H1 (cell line): ENCODE measurements around the gene ZNF888. TPM values are rescaled to one million over a fixed set of nuclear protein-coding genes. Genes with fewer than 3 reads are reported as not detected.

Source experiments
- CTCF ChIA-PET: fragments of 300-600 bp; sonication (Branson Sonifier 250); formaldehyde crosslinking; loops from one replicate; lab custom pipeline; 2021; ENCODE audit not compliant: partially characterized antibody; lab: Charles Lee
- POLR2A ChIA-PET: fragments of 300-600 bp; sonication (Branson Sonifier 250); formaldehyde crosslinking; loops from one replicate; lab custom pipeline; 2021; ENCODE audit warnings: inconsistent platforms; ENCODE audit not compliant: partially characterized antibody; lab: Charles Lee
- DNase-seq, 2 experiments: peaks; one replicate each; pipeline versions ENCODE4 v3.0.0 to v3.0.0-alpha.2; 2010 to 2022; ENCODE audit warnings: low spot score in 2 of 2, low read depth in 1 of 2, mixed read lengths in 1 of 2
- FAIRE-seq: peaks from 2 replicates; lab custom pipeline; 2011; peaks lifted over from hg19 to GRCh38; lab: Jason Lieb, UNC
- H2AFZ ChIP-seq: 2 replicates; pipeline ENCODE4 v1.8.1; 2012; ENCODE audit warnings: low read length, inconsistent platforms
- H2AK5ac ChIP-seq: 2 replicates; pipeline ENCODE4 v1.6.1; 2013; ENCODE audit warnings: low read depth, low read length
- H2BK120ac ChIP-seq: replicated peaks from 2 replicates; pipeline ENCODE3; 2013; ENCODE audit warnings: low read depth, low read length, inconsistent platforms
- H2BK12ac ChIP-seq: 2 replicates; pipeline ENCODE4 v1.6.1; 2013; ENCODE audit warnings: low read depth, low read length
- H2BK15ac ChIP-seq: 2 replicates; pipeline ENCODE4 v1.6.1; 2013; ENCODE audit warnings: low read length
- H2BK20ac ChIP-seq: 2 replicates; pipeline ENCODE4 v1.6.1; 2013; ENCODE audit warnings: low read length
- H2BK5ac ChIP-seq: 2 replicates; pipeline ENCODE4 v1.6.1; 2013; ENCODE audit warnings: low read depth, low read length
- H3K14ac ChIP-seq: 2 replicates; pipeline ENCODE4 v1.6.1; 2013; ENCODE audit warnings: inconsistent platforms; ENCODE audit not compliant: insufficient read length
- H3K18ac ChIP-seq: 2 replicates; pipeline ENCODE4 v1.6.1; 2013; ENCODE audit warnings: low read length; ENCODE audit errors: extremely low read depth
- H3K23ac ChIP-seq: 2 replicates; pipeline ENCODE4 v1.6.1; 2013; ENCODE audit warnings: inconsistent platforms; ENCODE audit not compliant: insufficient read length
- H3K23me2 ChIP-seq: 2 replicates; pipeline ENCODE4 v1.6.1; 2013; ENCODE audit warnings: low read depth, low read length
- H3K27ac ChIP-seq: 2 replicates; pipeline ENCODE4 v1.6.1; 2011; ENCODE audit warnings: low read depth, low read length, inconsistent platforms
- H3K27me3 ChIP-seq, 4 experiments: replicated peaks in 1 of 4; 1 replicate in 1 of 4; 2 replicates in 3 of 4; pipeline versions ENCODE4 v1.6.1 to v1.8.1; 2011 to 2013; ENCODE audit warnings: low read length in 3 of 4, mild to moderate bottlenecking in 3 of 4, inconsistent platforms in 2 of 4, mixed read lengths in 2 of 4, moderate library complexity in 1 of 4; ENCODE audit not compliant: control insufficient read depth in 3 of 4, insufficient read depth in 3 of 4; ENCODE audit errors: extremely low read depth in 1 of 4
- H3K36me3 ChIP-seq, 4 experiments: 2 replicates each; pipeline versions ENCODE4 v1.6.1 to v1.8.1; 2011 to 2013; ENCODE audit warnings: mild to moderate bottlenecking in 4 of 4, low read length in 3 of 4, moderate library complexity in 2 of 4, control low read depth in 1 of 4, inconsistent platforms in 1 of 4; ENCODE audit not compliant: insufficient read depth in 4 of 4, control insufficient read depth in 2 of 4
- H3K4ac ChIP-seq: replicated peaks from 2 replicates; pipeline ENCODE3; 2013; ENCODE audit warnings: low read length, low read depth, mixed read lengths, inconsistent platforms; ENCODE audit not compliant: insufficient read length
- H3K4me1 ChIP-seq, 4 experiments: replicated peaks in 1 of 4; 1 replicate in 1 of 4; 2 replicates in 3 of 4; pipeline versions ENCODE4 v1.6.1 to v1.8.1; 2011 to 2013; ENCODE audit warnings: low read length in 3 of 4, inconsistent platforms in 2 of 4, mixed read lengths in 1 of 4; ENCODE audit not compliant: insufficient read depth in 4 of 4, control insufficient read depth in 3 of 4
- H3K4me2 ChIP-seq, 2 experiments: 2 replicates each; pipeline versions ENCODE4 v1.6.1 to v1.8.1; 2011 to 2013; ENCODE audit warnings: low read depth in 2 of 2, low read length in 2 of 2, control low read depth in 1 of 2, inconsistent platforms in 1 of 2, mild to moderate bottlenecking in 1 of 2; ENCODE audit not compliant: insufficient read depth in 1 of 2
- H3K4me3 ChIP-seq, 4 experiments: fragments of 200-600, 300-600 bp in 1 of 4; sonication (generic), shearing (Covaris generic), sonication (Bioruptor Twin) in 1 of 4; 2 replicates each; pipeline versions ENCODE4 v1.5.1 to v1.8.1; 2011 to 2016; ENCODE audit warnings: low read length in 4 of 4, low read depth in 3 of 4, control low read depth in 2 of 4, inconsistent platforms in 2 of 4, mild to moderate bottlenecking in 2 of 4, mixed read lengths in 1 of 4, moderate library complexity in 1 of 4; ENCODE audit not compliant: insufficient read depth in 2 of 4; ENCODE audit errors: extremely low read depth in 1 of 4
- H3K56ac ChIP-seq: replicated peaks from 2 replicates; pipeline ENCODE3; 2013; ENCODE audit warnings: low read depth, mild to moderate bottlenecking, mixed read lengths, low read length, inconsistent platforms; ENCODE audit not compliant: insufficient read length
- H3K79me1 ChIP-seq: 2 replicates; pipeline ENCODE4 v1.6.1; 2013; ENCODE audit warnings: low read depth, low read length, control low read depth
- H3K79me2 ChIP-seq, 2 experiments: 2 replicates each; pipeline versions ENCODE4 v1.6.1 to v1.8.1; 2012 to 2013; ENCODE audit warnings: low read length in 2 of 2, mild to moderate bottlenecking in 2 of 2, inconsistent platforms in 1 of 2; ENCODE audit not compliant: insufficient read depth in 2 of 2, control insufficient read depth in 1 of 2
- H3K9ac ChIP-seq, 4 experiments: replicated peaks in 1 of 4; 1 replicate in 1 of 4; 2 replicates in 3 of 4; pipeline versions ENCODE4 v1.6.1 to v1.8.1; 2011 to 2013; ENCODE audit warnings: low read depth in 3 of 4, low read length in 3 of 4, control low read depth in 2 of 4, mild to moderate bottlenecking in 2 of 4, moderate library complexity in 2 of 4, inconsistent platforms in 1 of 4; ENCODE audit errors: extremely low read depth in 1 of 4
- H3K9me3 ChIP-seq, 2 experiments: 2 replicates each; pipeline versions ENCODE4 v1.6.1 to v1.8.1; 2012 to 2013; ENCODE audit warnings: mild to moderate bottlenecking in 2 of 2, moderate library complexity in 2 of 2, control low read depth in 1 of 2, inconsistent platforms in 1 of 2, low read depth in 1 of 2, low read length in 1 of 2, mixed read lengths in 1 of 2; ENCODE audit not compliant: insufficient read depth in 2 of 2
- H4K20me1 ChIP-seq, 2 experiments: replicated peaks in 1 of 2; 2 replicates each; pipeline versions ENCODE3 to v1.8.1; 2011 to 2013; ENCODE audit warnings: inconsistent platforms in 2 of 2, low read length in 2 of 2, mild to moderate bottlenecking in 1 of 2; ENCODE audit not compliant: insufficient read depth in 2 of 2, control insufficient read depth in 1 of 2
- H4K5ac ChIP-seq: 2 replicates; pipeline ENCODE4 v1.6.1; 2013; ENCODE audit warnings: low read length, low read depth, mixed read lengths, inconsistent platforms; ENCODE audit not compliant: insufficient read length
- H4K8ac ChIP-seq: 2 replicates; pipeline ENCODE4 v1.8.0; 2013; ENCODE audit warnings: mild to moderate bottlenecking, moderate library complexity, low read length, inconsistent platforms; ENCODE audit not compliant: insufficient read depth; ENCODE audit errors: extremely low read depth
- H4K91ac ChIP-seq: replicated peaks from 2 replicates; pipeline ENCODE3; 2013; ENCODE audit warnings: low read length, mixed read lengths, inconsistent platforms; ENCODE audit not compliant: insufficient read length
- BACH1 ChIP-seq: IDR thresholded peaks from 2 replicates; pipeline ENCODE4 v1.6.1; 2012; ENCODE audit warnings: low read length, improper control_type of control experiment
- CBX8 ChIP-seq: fragments of 300-800, 300-1000 bp; sonication (generic); IDR thresholded peaks from 2 replicates; pipeline ENCODE4 v1.7.1; 2016; ENCODE audit warnings: low read depth, low read length, borderline replicate concordance
- CHD1 ChIP-seq: IDR thresholded peaks from 2 replicates; pipeline ENCODE4 v1.6.1; 2012; ENCODE audit warnings: low read depth, low read length, improper control_type of control experiment
- EGR1 ChIP-seq: IDR thresholded peaks from 2 replicates; pipeline ENCODE4 v1.6.1; 2011; ENCODE audit warnings: low read depth, low read length, borderline replicate concordance
- JUN ChIP-seq: IDR thresholded peaks from 2 replicates; pipeline ENCODE4 v1.6.1; 2011; ENCODE audit warnings: low read depth, mild to moderate bottlenecking, improper control_type of control experiment, low read length
- NRF1 ChIP-seq: IDR thresholded peaks from 2 replicates; pipeline ENCODE4 v1.6.1; 2011; ENCODE audit warnings: mild to moderate bottlenecking, low read depth, low read length, improper control_type of control experiment
- POLR2AphosphoS5 ChIP-seq: IDR thresholded peaks from 2 replicates; pipeline ENCODE4 v1.6.1; 2011; ENCODE audit warnings: low read depth, low read length
- SIRT6 ChIP-seq: IDR thresholded peaks from one replicate; pipeline ENCODE4 v1.7.1; 2012; ENCODE audit warnings: low read length, inconsistent platforms
- TAF1 ChIP-seq: IDR thresholded peaks from 2 replicates; pipeline ENCODE4 v1.6.1; 2011; ENCODE audit warnings: mild to moderate bottlenecking, low read depth, low read length
- WGBS, 2 experiments: shearing (Covaris generic) in 1 of 2; methylation state at CpG; one replicate each; pipeline versions ENCODE4 v1.1.6 to v1.1.7; 2013 to 2015; ENCODE audit warnings: low lambda C conversion rate in 2 of 2, mixed read lengths in 2 of 2, inconsistent platforms in 1 of 2, low coverage in 1 of 2, missing lambda C conversion rate in 1 of 2; ENCODE audit not compliant: insufficient replicate concordance in 2 of 2, insufficient coverage in 1 of 2, insufficient read length in 1 of 2; ENCODE audit errors: extremely low coverage in 1 of 2, missing lambda C conversion rate in 1 of 2; 5-methylcytosine and 5-hydroxymethylcytosine counted together
- polyA plus RNA-seq, 7 experiments: library from polyadenylated mRNA; depleted of rRNA in 3 of 7; stranded (reverse) in 5 of 7; unstranded in 2 of 7; fragments of >200 nt in 5 of 7; fragments of 200-250 nt in 2 of 7; gene quantifications; 1 replicate in 5 of 7; 2 replicates in 1 of 7; 4 replicates in 1 of 7; pipeline versions ENCODE4 v1.2.1 to v1.2.3, GENCODE V29; 2011 to 2013; ENCODE audit warnings: missing spikeins in 2 of 7, mixed read lengths in 2 of 7
- total RNA-seq: library from RNA; stranded (reverse); fragmentation: NEBNext Ultra II Directional; extraction: Animal tissue kit (Norgen Biotek cat#: 25700); gene quantifications from 2 replicates; pipeline ENCODE4 v1.2.1, GENCODE V29; 2021

Gene ZNF888
- total and polyA plus RNA-seq, 2 of the 8 experiments (the other 6 are each of a cell fraction or from before 2014, with no cell fraction given): 1.1 to 8.6 TPM

DNA sequence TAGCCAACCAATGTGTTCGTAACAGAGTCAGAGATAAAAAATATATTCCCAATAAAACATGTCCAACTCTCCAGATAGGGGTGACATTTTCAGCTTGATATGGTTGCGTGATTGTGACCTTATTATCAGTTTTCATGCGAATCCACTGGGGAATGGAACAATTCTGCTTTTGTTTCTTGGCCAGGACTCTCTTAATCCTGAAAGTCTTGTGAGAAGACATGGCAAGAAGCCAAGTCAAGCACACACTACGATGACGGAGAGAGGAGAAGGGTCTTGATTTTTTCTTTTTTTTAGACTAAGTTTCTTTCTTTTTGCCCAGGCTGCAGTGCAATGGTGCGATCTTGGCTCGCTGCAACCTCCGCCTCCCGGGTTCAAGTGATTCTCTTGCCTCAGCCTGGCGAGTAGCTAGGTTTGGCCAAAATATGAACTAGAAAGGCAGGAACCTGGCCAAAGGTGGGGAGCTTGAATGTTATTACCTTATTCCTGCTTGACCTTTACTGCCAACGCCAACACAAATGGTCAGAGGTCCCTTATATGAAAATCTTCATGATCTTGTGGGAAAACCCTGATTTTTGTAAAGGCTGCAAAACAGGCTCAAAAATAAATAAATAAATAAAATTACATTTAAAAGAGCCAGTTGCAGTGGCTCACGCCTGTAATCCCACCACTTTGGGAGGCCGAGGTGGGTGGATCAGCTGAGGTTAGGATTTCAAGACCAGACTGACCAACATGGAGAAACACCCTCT is 25.0 kb upstream of the ZNF888 start:
- no peaks in the 10 kb centered on the region for H3K23me2 ChIP-seq
- no peak overlapping the region for H3K4ac ChIP-seq
- TF ChIP-seq POLR2AphosphoS5: no peak
- no peak for TF ChIP-seq SIRT6
- TF ChIP-seq NRF1: no peak
- no peak for TF ChIP-seq BACH1
- no peak for TF ChIP-seq CHD1
- TF ChIP-seq JUN: no peak
- TF ChIP-seq EGR1: no peak
- no peak for TF ChIP-seq TAF1
- no peak for TF ChIP-seq CBX8
- H3K36me3 ChIP-seq: peaks cover 12 to 46% (median 31%) of the 10 kb centered on the region in 4 experiments; a peak in 6 of 8 replicates
- no peak overlapping the region for H2AFZ ChIP-seq
- no peak overlapping the region for H2BK12ac ChIP-seq
- H3K4me2 ChIP-seq: no peak overlapping the region
- no peak overlapping the region for H3K4me3 ChIP-seq
- H3K9ac ChIP-seq: no peak overlapping the region
- no peak overlapping the region for H2BK15ac ChIP-seq
- H3K27me3 ChIP-seq: no peaks in the 10 kb centered on the region
- FAIRE-seq (no peak), DNase-seq (no peak)
- no peaks in the 10 kb centered on the region for H3K79me1 ChIP-seq
- H4K8ac ChIP-seq: no peak overlapping the region
- POLR2A ChIA-PET: interaction anchor here (1.1 to 3.3 kb wide), 2 partner anchors 14 to 61 kb away, joined by 3 to 16 read pairs; partner anchors contain the start of gene ZNF816
- peaks cover 38 to 40% of the 10 kb centered on the region in 2 experiments for H3K9me3 ChIP-seq
- H3K56ac ChIP-seq: no peak overlapping the region
- H2BK120ac ChIP-seq: no peak overlapping the region
- no peak overlapping the region for H2BK5ac ChIP-seq
- no peak overlapping the region for H4K5ac ChIP-seq
- no peak overlapping the region for H3K18ac ChIP-seq
- peaks cover 2 to 15% (median 10%) of the 10 kb centered on the region in 4 experiments; a peak in 5 of 7 replicates for H3K4me1 ChIP-seq
- 91% methylated on average over 13 of the region's 13 CpGs; no CpG with 5 or more reads in 1 of the 2 experiments for WGBS, 2 experiments
- no peaks in the 10 kb centered on the region for H3K79me2 ChIP-seq
- no peak overlapping the region for H2BK20ac ChIP-seq
- H4K91ac ChIP-seq: no peak overlapping the region
- H4K20me1 ChIP-seq: no peaks in the 10 kb centered on the region
- no peak overlapping the region for H2AK5ac ChIP-seq
- H3K23ac ChIP-seq: no peak overlapping the region
- CTCF ChIA-PET: interaction anchor here (0.6 to 1.4 kb wide), 2 partner anchors 11 to 117 kb away, joined by 3 read pairs; no protein-coding TSS in a partner anchor
- H3K14ac ChIP-seq: no peak overlapping the region
- H3K27ac ChIP-seq: no peak overlapping the region
